K562 (cell line): ENCODE results near the gene RIN3. TPM values are rescaled to one million over a fixed set of nuclear protein-coding genes. Genes with fewer than 3 reads are reported as not detected.

Experiments used
- ATAC-seq: fragments of 200-7000 bp; cut with Tn5 transposase; 3 replicates; pipeline ENCODE4 v1.9.1; 2020; ENCODE audit warnings: moderate library complexity
- BruUV-seq: library from RNA; stranded (reverse); fragments of 400-500 nt; replicated peaks from 2 replicates; lab custom pipeline; 2021; lab: Mats Ljungman, UMichigan
- CTCF ChIA-PET: fragments of 300-600 bp; formaldehyde crosslinking; extraction: SDS; loops from one replicate; lab custom pipeline; 2021; ENCODE audit warnings: low intra/inter-chr PET ratio; lab: Yijun Ruan, JAX
- POLR2A ChIA-PET: fragments of 300-600, 350-650 bp; sonication (Branson Sonifier 250); formaldehyde crosslinking; extraction: SDS; loops from one replicate; lab custom pipeline; 2021; ENCODE audit warnings: antibody characterized with exemption, inconsistent platforms; lab: Yijun Ruan, JAX
- DNase-seq, 4 experiments: peaks; one replicate each; pipeline versions ENCODE4 v3.0.0 to v3.0.0-alpha.2; 2011 to 2018; ENCODE audit warnings: low spot score in 3 of 4, mixed read lengths in 3 of 4; ENCODE audit errors: extremely low read depth in 1 of 4
- FAIRE-seq: peaks from 2 replicates; lab custom pipeline; 2011; peaks lifted over from hg19 to GRCh38; lab: Jason Lieb, UNC
- H2AFZ ChIP-seq: 2 replicates; pipeline ENCODE4 v1.6.0; 2011; ENCODE audit warnings: low read depth, low read length, control low read depth, inconsistent platforms
- H3K27ac ChIP-seq: fragments of 200-600 bp; 3 replicates; pipeline ENCODE4 v1.8.0; 2011; ENCODE audit warnings: low read depth, mild to moderate bottlenecking, control low read depth, inconsistent platforms, low read length, moderate library complexity, mixed read lengths; ENCODE audit errors: extremely low read depth
- H3K27me3 ChIP-seq, 2 experiments: fragments of 300-600 bp in 1 of 2; 2 replicates in 1 of 2; 3 replicates in 1 of 2; pipeline versions ENCODE4 v1.6.0 to v1.8.0; 2011; ENCODE audit warnings: inconsistent platforms in 2 of 2, low read length in 2 of 2, mild to moderate bottlenecking in 1 of 2, mixed read lengths in 1 of 2, moderate library complexity in 1 of 2; ENCODE audit not compliant: control insufficient read depth in 2 of 2, insufficient read depth in 2 of 2
- H3K36me3 ChIP-seq: fragments of 300-600 bp; 3 replicates; pipeline ENCODE4 v1.8.0; 2011; ENCODE audit warnings: mild to moderate bottlenecking, low read length, inconsistent platforms; ENCODE audit not compliant: control insufficient read depth, insufficient read depth
- H3K4me1 ChIP-seq, 2 experiments: fragments of 200-600 bp in 1 of 2; replicated peaks in 1 of 2; 2 replicates in 1 of 2; 3 replicates in 1 of 2; pipeline versions ENCODE4 v1.5.1 to v1.8.0; 2011; ENCODE audit warnings: inconsistent platforms in 2 of 2, low read length in 2 of 2, mild to moderate bottlenecking in 1 of 2, mixed read lengths in 1 of 2, moderate library complexity in 1 of 2; ENCODE audit not compliant: control insufficient read depth in 2 of 2, insufficient read depth in 2 of 2
- H3K4me2 ChIP-seq: 2 replicates; pipeline ENCODE4 v1.6.1; 2011; ENCODE audit warnings: low read length, control low read depth, inconsistent platforms, mixed read lengths; ENCODE audit not compliant: insufficient read depth
- H3K4me3 ChIP-seq: fragments of 200-600 bp; sonication (generic), shearing (Covaris generic); 2 replicates; pipeline ENCODE4 v1.5.1; 2016; ENCODE audit warnings: control low read depth, inconsistent platforms
- H3K79me2 ChIP-seq: fragments of 200-600 bp; 3 replicates; pipeline ENCODE4 v1.8.0; 2011; ENCODE audit warnings: low read length, inconsistent platforms; ENCODE audit not compliant: control insufficient read depth, insufficient read depth
- H3K9ac ChIP-seq, 2 experiments: 2 replicates each; pipeline versions ENCODE4 v1.6.0 to v1.6.1; 2011; ENCODE audit warnings: low read depth in 2 of 2, low read length in 2 of 2, control low read depth in 1 of 2, inconsistent platforms in 1 of 2, mild to moderate bottlenecking in 1 of 2, mixed read lengths in 1 of 2; ENCODE audit not compliant: insufficient read depth in 1 of 2
- H3K9me1 ChIP-seq: one replicate; pipeline ENCODE4 v1.6.0; 2011; ENCODE audit warnings: inconsistent platforms, mild to moderate bottlenecking, low read length, moderate library complexity; ENCODE audit not compliant: control insufficient read depth, insufficient read depth
- H3K9me3 ChIP-seq: replicated peaks from 2 replicates; pipeline ENCODE4 v1.5.1; 2011; ENCODE audit warnings: low read depth, low read length, inconsistent platforms; ENCODE audit not compliant: control insufficient read depth, insufficient read depth
- H4K20me1 ChIP-seq: replicated peaks from 2 replicates; pipeline ENCODE4 v1.6.1; 2011; ENCODE audit warnings: low read length, inconsistent platforms, mixed read lengths; ENCODE audit not compliant: control insufficient read depth, insufficient read depth
- DPF2 ChIP-seq: fragments of 450-650 bp; IDR thresholded peaks from 2 replicates; pipeline ENCODE4 v1.6.1; 2016
- FIP1L1 ChIP-seq: fragments of 200-400 bp; formaldehyde crosslinking; IDR thresholded peaks from 2 replicates; pipeline ENCODE4 v1.6.1; 2018; ENCODE audit warnings: mild to moderate bottlenecking, low read depth, low read length; ENCODE audit not compliant: poor library complexity, severe bottlenecking
- GABPA ChIP-seq: fragments of 200-800 bp; sonication (Bioruptor generic); conservative IDR thresholded peaks from 2 replicates; pipeline ENCODE4 v1.6.1; 2016; ENCODE audit warnings: low read depth, missing genetic modification characterization, missing compliant biosample characterization
- KDM5B ChIP-seq: fragments of 200-600 bp; sonication (generic); IDR thresholded peaks from 2 replicates; pipeline ENCODE4 v1.6.1; 2012; ENCODE audit warnings: low read depth, mild to moderate bottlenecking, moderate library complexity, low read length, control low read depth, inconsistent platforms; ENCODE audit not compliant: insufficient replicate concordance
- NFRKB ChIP-seq: fragments of 450-650 bp; IDR thresholded peaks from 2 replicates; pipeline ENCODE4 v1.6.1; 2016; ENCODE audit warnings: low read depth
- TEAD4 ChIP-seq, 2 experiments: sonication (generic) in 1 of 2; formaldehyde crosslinking in 1 of 2; IDR thresholded peaks; 2 replicates each; pipeline versions ENCODE4 v1.6.1 to v1.8.0; 2012 to 2022; ENCODE audit warnings: borderline replicate concordance in 1 of 2, inconsistent platforms in 1 of 2, low read length in 1 of 2, mild to moderate bottlenecking in 1 of 2, missing genetic modification reagents in 1 of 2
- ZNF146 ChIP-seq: IDR thresholded peaks from one replicate; pipeline ENCODE4 v1.6.1; 2018; ENCODE audit warnings: missing compliant biosample characterization; ENCODE audit not compliant: unreplicated experiment
- ZNF699 ChIP-seq: fragments of 250-450 bp; sonication (Bioruptor Pico); IDR thresholded peaks from 2 replicates; pipeline ENCODE4 v1.8.0; 2021; ENCODE audit warnings: mild to moderate bottlenecking, moderate library complexity; ENCODE audit not compliant: insufficient replicate concordance
- WGBS: fragments of 100-300 bp; shearing (Covaris generic); methylation state at CpG from one replicate; pipeline ENCODE4 v1.1.6; 2016; ENCODE audit warnings: low coverage, mixed read lengths; ENCODE audit not compliant: insufficient coverage; ENCODE audit errors: missing lambda C conversion rate; 5-methylcytosine and 5-hydroxymethylcytosine counted together
- in situ Hi-C: fragments of 300-500 bp; cut with MboI; formaldehyde crosslinking; loops from 4 replicates; pipeline ENCODE4 v1.15.0; 2018; ENCODE audit warnings: inconsistent platforms, mixed read lengths
- intact Hi-C: fragments of 100-400 bp; cut with micrococcal nuclease; formaldehyde crosslinking; loops from 2 replicates; pipeline ENCODE4 v1.14.2; 2022
- polyA plus RNA-seq, 8 experiments: library from polyadenylated mRNA; depleted of rRNA in 4 of 8; stranded (reverse) in 5 of 8; unstranded in 3 of 8; fragments of >200 nt; fragmentation: Nextera tagmentation in 2 of 8; fragmentation: Illumina TruSeq in 1 of 8; extraction: Ambion mirVana in 2 of 8; extraction: Trizol in 1 of 8; gene quantifications; 2 replicates each; pipeline versions ENCODE4 v1.2.1 to v1.2.3, GENCODE V29; 2011 to 2014; ENCODE audit warnings: inconsistent platforms in 1 of 8, missing spikeins in 1 of 8
- total RNA-seq, 7 experiments: library from RNA; depleted of rRNA in 6 of 7; stranded (reverse); fragments of >200 nt in 6 of 7; fragmentation: Illumina TruSeq in 2 of 7; extraction: Trizol in 2 of 7; gene quantifications; 2 replicates each; pipeline versions ENCODE4 v1.2.1 to v1.2.3, GENCODE V29; 2011 to 2021; ENCODE audit warnings: low replicate concordance in 1 of 7
- TF ChIP-seq, protein P1 (sequence below): fragments of 450-650 bp; formaldehyde crosslinking; IDR thresholded peaks from 2 replicates; pipeline ENCODE4 v1.4.0; 2022; ENCODE audit warnings: missing genetic modification characterization
- TF ChIP-seq, protein P2 (sequence below): fragments of 450-650 bp; IDR thresholded peaks from 2 replicates; pipeline ENCODE4 v1.6.1; 2016; ENCODE audit warnings: borderline replicate concordance
- TF ChIP-seq, protein P3 (sequence below): fragments of 450-650 bp; formaldehyde crosslinking; IDR thresholded peaks from 2 replicates; pipeline ENCODE4 v1.4.0; 2020; ENCODE audit warnings: mild to moderate bottlenecking, mixed read lengths

The RIN3 gene
- total and polyA plus RNA-seq, 9 of the 15 experiments (the other 6 are each of a cell fraction or from before 2014, with no cell fraction given), result 0.01 to 0.49 (median 0.08) TPM; not detected in 5

DNA sequence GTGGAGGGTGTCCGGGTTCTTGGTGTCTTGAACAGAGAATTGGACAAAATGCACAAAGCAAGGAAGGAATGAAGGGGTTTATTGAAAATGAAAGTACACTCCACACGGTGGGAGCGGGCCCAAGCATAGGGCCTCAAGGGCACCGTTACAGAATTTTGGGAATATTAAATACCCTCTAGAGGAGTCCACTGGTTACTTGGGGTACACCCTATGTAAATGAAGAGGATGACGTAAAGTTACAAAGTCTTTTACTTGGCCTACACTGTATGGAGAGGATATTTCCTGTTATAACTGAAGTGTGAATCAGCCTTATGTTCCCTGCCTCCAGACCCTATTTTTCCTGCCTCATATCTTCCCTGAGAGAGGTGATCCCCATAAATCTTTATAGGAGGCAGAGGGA is 102.6 kb downstream of the RIN3 start:
- peaks cover 0 to 5% of the 10 kb centered on the region in 2 experiments; a peak in 2 of 5 replicates for H3K27me3 ChIP-seq
- no peaks in the 10 kb centered on the region for H3K9me3 ChIP-seq
- TF ChIP-seq, protein P1, sequence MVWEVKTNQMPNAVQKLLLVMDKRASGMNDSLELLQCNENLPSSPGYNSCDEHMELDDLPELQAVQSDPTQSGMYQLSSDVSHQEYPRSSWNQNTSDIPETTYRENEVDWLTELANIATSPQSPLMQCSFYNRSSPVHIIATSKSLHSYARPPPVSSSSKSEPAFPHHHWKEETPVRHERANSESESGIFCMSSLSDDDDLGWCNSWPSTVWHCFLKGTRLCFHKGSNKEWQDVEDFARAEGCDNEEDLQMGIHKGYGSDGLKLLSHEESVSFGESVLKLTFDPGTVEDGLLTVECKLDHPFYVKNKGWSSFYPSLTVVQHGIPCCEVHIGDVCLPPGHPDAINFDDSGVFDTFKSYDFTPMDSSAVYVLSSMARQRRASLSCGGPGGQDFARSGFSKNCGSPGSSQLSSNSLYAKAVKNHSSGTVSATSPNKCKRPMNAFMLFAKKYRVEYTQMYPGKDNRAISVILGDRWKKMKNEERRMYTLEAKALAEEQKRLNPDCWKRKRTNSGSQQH (CRISPR knock-in tag), result no peak
- TF ChIP-seq, protein P2, sequence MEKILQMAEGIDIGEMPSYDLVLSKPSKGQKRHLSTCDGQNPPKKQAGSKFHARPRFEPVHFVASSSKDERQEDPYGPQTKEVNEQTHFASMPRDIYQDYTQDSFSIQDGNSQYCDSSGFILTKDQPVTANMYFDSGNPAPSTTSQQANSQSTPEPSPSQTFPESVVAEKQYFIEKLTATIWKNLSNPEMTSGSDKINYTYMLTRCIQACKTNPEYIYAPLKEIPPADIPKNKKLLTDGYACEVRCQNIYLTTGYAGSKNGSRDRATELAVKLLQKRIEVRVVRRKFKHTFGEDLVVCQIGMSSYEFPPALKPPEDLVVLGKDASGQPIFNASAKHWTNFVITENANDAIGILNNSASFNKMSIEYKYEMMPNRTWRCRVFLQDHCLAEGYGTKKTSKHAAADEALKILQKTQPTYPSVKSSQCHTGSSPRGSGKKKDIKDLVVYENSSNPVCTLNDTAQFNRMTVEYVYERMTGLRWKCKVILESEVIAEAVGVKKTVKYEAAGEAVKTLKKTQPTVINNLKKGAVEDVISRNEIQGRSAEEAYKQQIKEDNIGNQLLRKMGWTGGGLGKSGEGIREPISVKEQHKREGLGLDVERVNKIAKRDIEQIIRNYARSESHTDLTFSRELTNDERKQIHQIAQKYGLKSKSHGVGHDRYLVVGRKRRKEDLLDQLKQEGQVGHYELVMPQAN, result no peak
- TF ChIP-seq GABPA (no peak), NFRKB (no peak), ZNF146 (CRISPR knock-in tag) (no peak), DPF2 (no peak), ZNF699 (CRISPR knock-in tag) (no peak), FIP1L1 (no peak), TEAD4 (IDR thresholded peaks at IDR 0.05; ENCODE audit: low read length) (no peak), TEAD4 (CRISPR knock-in tag; IDR thresholded peaks at IDR 0.05; ENCODE audit: borderline replicate concordance) (no peak), KDM5B (no peak)
- TF ChIP-seq, protein P3, sequence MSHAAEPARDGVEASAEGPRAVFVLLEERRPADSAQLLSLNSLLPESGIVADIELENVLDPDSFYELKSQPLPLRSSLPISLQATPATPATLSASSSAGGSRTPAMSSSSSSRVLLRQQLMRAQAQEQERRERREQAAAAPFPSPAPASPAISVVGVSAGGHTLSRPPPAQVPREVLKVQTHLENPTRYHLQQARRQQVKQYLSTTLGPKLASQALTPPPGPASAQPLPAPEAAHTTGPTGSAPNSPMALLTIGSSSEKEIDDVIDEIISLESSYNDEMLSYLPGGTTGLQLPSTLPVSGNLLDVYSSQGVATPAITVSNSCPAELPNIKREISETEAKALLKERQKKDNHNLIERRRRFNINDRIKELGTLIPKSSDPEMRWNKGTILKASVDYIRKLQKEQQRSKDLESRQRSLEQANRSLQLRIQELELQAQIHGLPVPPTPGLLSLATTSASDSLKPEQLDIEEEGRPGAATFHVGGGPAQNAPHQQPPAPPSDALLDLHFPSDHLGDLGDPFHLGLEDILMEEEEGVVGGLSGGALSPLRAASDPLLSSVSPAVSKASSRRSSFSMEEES (CRISPR knock-in tag), result no peak
- ChIA-PET CTCF (no interaction called here), POLR2A (no interaction called here)
- no TSS peak for BruUV-seq
- intact Hi-C loops (no loop called here), in situ Hi-C loops (no loop called here)
- DNase-seq, result no peak
- ATAC-seq, result no peak
- H2AFZ ChIP-seq, result no peak overlapping the region
- no peak overlapping the region for H3K4me3 ChIP-seq
- no peaks in the 10 kb centered on the region for H3K79me2 ChIP-seq
- H3K9me1 ChIP-seq, result no peaks in the 10 kb centered on the region
- no peaks in the 10 kb centered on the region; a peak in 1 of 5 replicates for H3K4me1 ChIP-seq
- no peak overlapping the region for H3K27ac ChIP-seq
- no peak overlapping the region for H3K4me2 ChIP-seq
- H3K36me3 ChIP-seq, result no peaks in the 10 kb centered on the region
- no peaks in the 10 kb centered on the region for H4K20me1 ChIP-seq
- H3K9ac ChIP-seq, result no peak overlapping the region
- FAIRE-seq, result no peak
- WGBS, result 9% methylated on average over 5 of the region's 5 CpGs
